ENCODE data around the gene IGFL4.

The IGFL4 gene

GRCh38 chr19:46020819-46021125, 20.0 kb downstream of the IGFL4 start:
- no peak for DNase-seq (ENCODE audit: low spot score)

DNA sequence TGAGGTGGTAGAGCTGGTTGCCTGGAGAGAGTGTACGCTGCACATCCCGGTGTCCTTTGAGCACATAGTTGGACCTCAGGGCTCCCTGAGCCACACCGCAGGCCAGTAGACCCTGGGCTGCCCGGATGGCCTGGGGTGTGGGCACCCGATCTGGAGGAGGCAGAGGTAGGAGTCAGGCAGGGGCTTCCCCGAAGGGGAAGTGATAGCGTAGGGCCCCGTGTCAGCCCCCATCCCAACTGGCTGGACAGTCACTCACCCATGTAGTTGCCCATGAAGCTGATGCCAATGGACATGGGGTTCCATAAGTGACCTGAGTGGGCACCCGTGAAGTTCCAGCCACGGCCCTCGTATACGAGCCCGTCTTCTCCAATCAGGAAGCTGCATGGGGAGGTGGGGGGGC, 21.5 kb downstream of the IGFL4 start:
- DNase-seq (ENCODE audit: low spot score) = no peak

GRCh38 chr19:46018729-46019251, 22.0 kb downstream of the IGFL4 start:
- DNase-seq (ENCODE audit: low spot score) = no peak

- DNase-seq (ENCODE audit: low spot score) = no peak
Observed at GRCh38 chr19:46017874-46018675, 22.7 kb downstream of the IGFL4 start.

DNA sequence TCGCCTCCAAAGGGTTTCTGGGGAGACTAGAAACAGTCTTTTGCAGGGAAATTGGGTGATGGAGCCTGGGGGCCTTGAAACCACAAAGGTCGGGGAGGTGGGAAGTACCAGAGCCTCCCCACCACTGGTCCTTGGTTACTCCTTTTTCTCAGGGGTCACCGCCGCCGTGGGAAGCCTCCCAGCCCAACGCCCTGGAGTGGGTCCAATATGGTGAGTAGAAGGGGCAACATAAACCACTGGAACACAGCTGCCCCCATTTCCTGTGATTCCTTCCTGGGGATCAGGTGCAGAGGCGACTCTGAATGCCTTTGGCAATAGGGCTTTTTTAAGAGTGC, 23.7 kb downstream of the IGFL4 start:
- no peak for DNase-seq (ENCODE audit: low spot score)

DNA sequence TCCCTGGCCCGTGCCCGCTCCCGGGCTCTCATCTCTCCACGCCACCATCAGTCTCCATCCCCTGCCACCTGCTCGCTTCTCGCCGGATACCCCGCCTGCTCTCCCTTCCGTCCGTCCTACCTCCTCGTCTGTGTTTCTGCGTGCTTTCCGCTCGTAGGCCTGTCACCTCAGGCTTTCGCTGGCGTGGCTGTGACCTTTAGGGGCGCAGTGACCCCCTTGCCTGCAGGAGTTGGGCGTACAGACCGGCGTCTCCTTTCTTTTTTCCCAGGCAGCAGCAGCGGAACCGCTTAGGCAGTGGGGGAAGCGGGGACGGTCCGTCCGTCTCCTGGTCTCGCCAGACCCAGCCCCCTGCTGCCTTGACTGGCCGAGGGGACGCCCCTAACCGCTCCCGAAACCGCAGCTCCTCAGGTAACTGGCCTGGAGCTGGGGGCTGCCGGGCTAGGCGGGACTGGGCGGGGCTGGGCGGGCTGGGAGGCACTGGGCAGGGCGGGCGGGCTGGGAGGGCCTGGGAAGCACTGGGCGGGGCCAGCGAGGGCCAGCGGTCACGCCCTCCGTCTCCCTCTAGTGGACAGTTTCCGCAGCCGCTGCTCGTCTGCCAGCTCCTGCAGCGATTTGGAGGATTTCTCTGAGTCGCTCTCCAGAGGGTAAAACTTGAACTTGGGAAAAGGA, 24.2 kb downstream of the IGFL4 start:
- peak; percentile 90 for DNase-seq (ENCODE audit: low spot score)

- no peak for DNase-seq (ENCODE audit: low spot score)
Observed at GRCh38 chr19:46015687-46016425, 24.9 kb downstream of the IGFL4 start.

DNA sequence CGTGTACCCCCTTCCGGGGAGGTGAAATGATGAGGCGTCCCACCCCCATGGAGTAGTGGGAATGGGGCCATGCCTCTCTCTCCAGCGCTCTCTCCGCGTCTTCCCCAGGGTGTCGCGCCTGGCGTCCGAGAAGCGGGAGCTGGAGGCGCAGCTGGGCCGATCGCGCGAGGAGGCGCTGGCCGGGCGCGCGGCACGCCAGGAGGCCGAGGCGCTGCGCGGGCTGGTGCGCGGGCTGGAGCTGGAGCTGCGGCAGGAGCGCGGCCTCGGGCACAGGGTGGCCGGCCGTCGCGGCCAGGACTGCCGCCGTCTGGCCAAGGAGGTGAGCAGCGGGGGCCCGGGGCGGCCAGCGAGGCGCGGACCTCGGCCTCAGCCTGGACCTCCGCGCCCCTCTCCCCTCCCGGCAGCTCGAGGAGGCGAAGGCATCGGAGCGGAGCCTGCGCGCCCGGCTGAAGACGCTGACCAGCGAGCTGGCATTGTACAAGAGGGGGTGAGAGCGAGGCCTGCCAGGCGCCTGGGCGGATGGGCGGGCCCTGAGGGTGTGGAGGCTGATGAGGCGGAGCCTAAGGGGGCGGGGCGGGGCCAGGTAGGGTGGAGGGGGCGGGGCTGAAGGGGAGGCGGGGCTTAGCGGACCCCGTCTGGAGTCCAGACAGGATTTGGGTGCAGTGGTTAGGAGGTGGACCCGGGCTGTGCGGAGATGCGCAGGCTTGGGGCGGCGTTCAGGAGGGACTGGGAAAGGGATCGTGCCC, 25.7 kb downstream of the IGFL4 start:
- no peak for DNase-seq (ENCODE audit: low spot score)

GRCh38 chr19:46014534-46014933, 26.3 kb downstream of the IGFL4 start:
- no peak for DNase-seq (ENCODE audit: low spot score)

GRCh38 chr19:46009530-46010510, 31.0 kb downstream of the IGFL4 start:
- peak; percentile 82 for DNase-seq (ENCODE audit: low spot score)

GRCh38 chr19:46006411-46006810, 34.4 kb downstream of the IGFL4 start:
- no peak for DNase-seq (ENCODE audit: low spot score)

DNA sequence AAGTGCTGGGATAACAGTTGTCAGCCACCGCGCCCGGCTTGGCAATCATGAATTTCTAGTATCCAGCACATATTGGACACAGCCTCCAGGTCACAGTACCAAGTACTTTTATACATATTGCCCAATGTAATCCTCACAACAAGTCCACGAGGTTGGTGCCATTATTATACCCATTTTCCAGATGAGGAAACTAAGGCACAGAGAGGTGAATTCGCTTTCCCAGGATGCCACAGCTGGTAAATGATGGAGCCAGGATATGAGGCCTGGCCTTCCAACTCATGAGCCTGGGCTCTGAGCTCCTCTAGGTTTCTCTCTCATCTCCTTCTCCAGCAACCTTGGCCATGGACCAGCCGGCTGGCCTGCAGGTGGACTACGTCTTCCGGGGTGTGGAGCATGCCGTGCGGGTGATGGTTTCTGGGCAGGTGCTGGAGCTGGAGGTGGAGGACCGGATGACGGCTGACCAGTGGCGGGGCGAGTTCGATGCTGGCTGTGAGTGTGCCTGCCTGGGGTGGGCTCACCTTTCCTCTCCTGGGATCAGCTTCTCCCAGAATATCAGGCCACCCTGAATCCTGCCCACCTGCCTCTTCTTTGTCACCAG, 38.0 kb downstream of the IGFL4 start:
- DNase-seq (ENCODE audit: low spot score) = no peak

DNA sequence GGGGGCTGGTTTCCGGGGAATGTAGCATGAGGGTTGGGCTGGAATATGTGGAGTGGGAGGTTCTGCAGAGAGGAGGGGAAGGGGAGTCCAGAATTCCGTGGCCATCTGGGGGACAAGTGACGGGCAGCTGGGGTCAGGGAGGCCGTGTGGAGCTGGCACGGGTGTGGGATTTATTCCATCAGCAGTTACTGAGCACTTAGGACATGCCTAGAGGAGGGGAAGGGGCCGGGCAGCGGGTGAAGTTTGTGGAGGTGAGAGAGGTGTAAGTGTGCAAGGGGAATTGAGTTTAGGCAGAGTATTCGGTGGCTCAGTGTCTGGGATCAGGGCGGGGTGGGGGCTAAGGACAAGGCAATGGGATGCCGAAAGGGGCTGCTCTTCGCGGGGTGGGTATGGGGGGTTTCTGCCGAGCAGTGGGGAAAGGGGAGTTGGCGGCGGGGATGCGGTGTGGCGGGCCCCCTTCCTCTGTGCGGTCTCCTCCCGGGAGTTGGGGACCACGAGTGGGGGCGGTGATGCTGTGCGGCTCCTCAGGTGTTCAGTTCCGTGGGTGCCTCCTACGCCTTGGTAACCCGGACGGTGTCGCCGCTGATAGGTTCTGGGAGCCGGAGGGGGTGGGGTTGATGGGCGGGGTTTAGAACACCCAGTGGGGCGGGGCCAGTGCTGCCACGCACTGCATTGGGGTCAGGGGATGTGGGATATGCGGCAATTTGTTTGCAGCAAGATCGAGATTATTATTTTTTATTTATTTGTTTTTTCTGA, 40.1 kb downstream of the IGFL4 start:
- no peak for DNase-seq (ENCODE audit: low spot score)

- DNase-seq (ENCODE audit: low spot score) = no peak
Observed at GRCh38 chr19:45999653-46000121, 41.1 kb downstream of the IGFL4 start.

GRCh38 chr19:45998834-45999233, 42.0 kb downstream of the IGFL4 start:
- no peak for DNase-seq (ENCODE audit: low spot score)

- DNase-seq (ENCODE audit: low spot score) = no peak
Observed at GRCh38 chr19:45996933-45997332, 43.9 kb downstream of the IGFL4 start.

DNA sequence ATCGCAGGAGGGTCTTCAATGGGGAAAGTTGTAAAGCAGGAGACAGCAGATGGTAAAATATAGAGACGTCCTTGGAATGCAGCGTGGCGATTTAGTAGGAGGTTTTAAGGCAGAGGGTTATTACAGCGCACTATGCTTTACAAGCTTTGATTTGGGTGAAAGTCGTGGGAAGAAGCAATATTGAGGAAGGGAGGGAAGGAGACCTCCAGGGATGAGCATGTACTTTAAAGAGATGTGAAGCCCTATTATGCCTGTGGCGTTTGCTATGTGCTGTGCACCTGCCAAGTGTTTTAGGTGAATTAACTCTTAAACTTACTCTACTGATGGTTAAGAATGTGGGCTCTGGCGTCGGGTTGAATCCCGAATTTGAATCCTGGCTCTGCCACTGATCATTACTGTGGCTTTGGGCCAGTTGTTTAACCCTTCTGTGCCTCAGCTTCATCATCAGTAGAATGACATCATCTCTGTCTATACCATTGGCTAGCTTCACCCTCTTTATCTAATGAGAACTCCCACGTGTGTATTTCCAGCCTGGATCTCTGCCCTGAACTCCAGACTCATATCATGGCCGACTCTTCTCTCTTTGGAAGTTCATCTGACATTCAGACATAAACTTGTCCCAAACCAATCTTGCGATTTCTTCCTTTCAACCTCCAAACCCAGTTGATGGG, 45.0 kb downstream of the IGFL4 start:
- DNase-seq (ENCODE audit: low spot score) = no peak

DNA sequence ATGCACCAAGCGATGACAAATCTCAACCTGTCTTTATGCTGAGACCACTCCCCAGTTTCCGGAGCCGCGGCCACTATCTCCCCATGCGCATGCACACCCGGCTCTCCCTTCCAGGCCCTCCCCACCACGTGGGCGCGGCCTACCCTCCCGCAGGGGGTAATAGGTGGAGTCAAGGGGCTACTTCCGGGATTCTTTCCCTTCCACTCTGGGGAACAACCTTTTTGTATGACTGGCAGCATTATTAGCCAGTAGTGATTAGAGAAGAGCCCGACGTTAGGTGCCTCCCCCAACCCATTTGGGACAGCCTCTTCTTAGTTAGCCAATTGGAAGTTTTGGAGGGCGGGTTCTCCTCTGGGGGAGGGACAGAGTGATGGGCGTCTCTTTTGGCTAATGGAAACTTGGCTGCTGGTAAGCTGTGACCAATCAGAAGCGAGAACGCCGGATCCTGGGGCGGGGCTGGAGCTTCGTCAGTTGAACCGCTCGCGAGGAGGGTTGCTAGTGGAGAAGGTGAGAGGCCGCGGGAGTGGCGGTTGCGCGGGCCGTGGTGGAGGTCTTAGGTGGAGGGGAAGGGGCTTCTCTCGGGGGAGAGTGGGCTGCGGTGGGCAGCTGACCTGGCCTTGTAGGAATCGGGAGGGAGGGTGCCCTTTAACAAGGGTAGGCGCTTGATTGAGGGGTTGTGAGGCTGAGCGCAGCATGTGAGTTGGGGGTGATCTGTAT, 45.6 kb downstream of the IGFL4 start, which contains the start of gene CCDC61:
Gene CCDC61, plus strand, starts transcription at position 470 of the 717 bp plus-strand sequence. CDS start 7,552 bp downstream, outside the sequence.
- peak; percentile 99 for DNase-seq (ENCODE audit: low spot score)

Measured in HuH-7 (cell line).